BJ (cell line): Measurements from ENCODE around the gene CFAP43. TPM values are rescaled to one million over a fixed set of nuclear protein-coding genes. Genes with fewer than 3 reads are reported as not detected.

Experiments
- CTCF ChIA-PET: fragments of 350-600 bp; formaldehyde crosslinking; extraction: SDS; loops from one replicate; lab custom pipeline; 2021; ENCODE audit warnings: antibody characterized with exemption, inconsistent platforms; lab: Yijun Ruan, JAX
- POLR2A ChIA-PET: fragments of 300-600 bp; sonication (Branson Sonifier 250); formaldehyde crosslinking; extraction: SDS; loops from one replicate; lab custom pipeline; 2021; ENCODE audit warnings: antibody characterized with exemption; lab: Charles Lee
- DNase-seq: peaks from one replicate; pipeline ENCODE4 v3.0.0-alpha.2; 2011; ENCODE audit warnings: low read depth
- H3K27me3 ChIP-seq: 2 replicates; pipeline ENCODE4 v1.6.0; 2011; ENCODE audit warnings: low read length; ENCODE audit not compliant: control insufficient read depth, insufficient read depth
- H3K36me3 ChIP-seq: 2 replicates; pipeline ENCODE4 v1.5.1; 2011; ENCODE audit warnings: low read length; ENCODE audit not compliant: control insufficient read depth, insufficient read depth
- H3K4me3 ChIP-seq: 2 replicates; pipeline ENCODE4 v1.5.1; 2011; ENCODE audit warnings: low read depth, mild to moderate bottlenecking, control low read depth, low read length
- polyA plus RNA-seq: library from polyadenylated mRNA; depleted of rRNA; stranded (reverse); fragments of >200 nt; gene quantifications from 2 replicates; pipeline ENCODE4 v1.2.3, GENCODE V29; 2011
- TF ChIP-seq, protein P1 (sequence below): IDR thresholded peaks from 2 replicates; pipeline ENCODE4 v1.5.1; 2011; ENCODE audit warnings: low read depth, mild to moderate bottlenecking, control low read depth, inconsistent platforms, low read length, moderate library complexity; ENCODE audit not compliant: insufficient read depth

CFAP43 gene
- polyA plus RNA-seq, 1 experiment: 0.05 TPM

DNA sequence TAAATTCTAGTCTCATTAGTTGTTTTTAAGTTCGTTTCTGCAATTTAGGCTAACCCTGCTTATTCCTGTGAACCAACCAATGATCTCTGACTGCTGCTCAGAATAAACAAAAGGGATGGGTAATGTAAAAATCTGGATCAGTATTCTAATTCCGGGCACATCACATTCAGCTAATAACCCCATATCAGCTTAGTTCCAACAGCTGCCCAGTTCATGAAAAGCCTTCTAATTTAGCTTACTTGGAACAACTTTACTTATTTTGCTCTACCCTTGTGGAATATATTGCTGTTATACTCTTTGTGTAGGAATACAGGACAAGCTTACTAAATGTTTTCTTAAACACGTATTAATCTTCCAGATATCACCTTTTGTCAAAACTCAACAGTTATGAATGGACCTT lies 3.6 kb upstream of the CFAP43 start:
- POLR2A ChIA-PET: no interaction called here
- peaks cover 4% of the 10 kb centered on the region for H3K27me3 ChIP-seq
- CTCF ChIA-PET: interaction anchor here (1.1 kb wide), 1 partner anchor 10 kb away, joined by 3 read pairs; no protein-coding TSS in a partner anchor
- no peak overlapping the region for H3K4me3 ChIP-seq
- no peak for DNase-seq
- H3K36me3 ChIP-seq: no peaks in the 10 kb centered on the region
- TF ChIP-seq, protein P1, sequence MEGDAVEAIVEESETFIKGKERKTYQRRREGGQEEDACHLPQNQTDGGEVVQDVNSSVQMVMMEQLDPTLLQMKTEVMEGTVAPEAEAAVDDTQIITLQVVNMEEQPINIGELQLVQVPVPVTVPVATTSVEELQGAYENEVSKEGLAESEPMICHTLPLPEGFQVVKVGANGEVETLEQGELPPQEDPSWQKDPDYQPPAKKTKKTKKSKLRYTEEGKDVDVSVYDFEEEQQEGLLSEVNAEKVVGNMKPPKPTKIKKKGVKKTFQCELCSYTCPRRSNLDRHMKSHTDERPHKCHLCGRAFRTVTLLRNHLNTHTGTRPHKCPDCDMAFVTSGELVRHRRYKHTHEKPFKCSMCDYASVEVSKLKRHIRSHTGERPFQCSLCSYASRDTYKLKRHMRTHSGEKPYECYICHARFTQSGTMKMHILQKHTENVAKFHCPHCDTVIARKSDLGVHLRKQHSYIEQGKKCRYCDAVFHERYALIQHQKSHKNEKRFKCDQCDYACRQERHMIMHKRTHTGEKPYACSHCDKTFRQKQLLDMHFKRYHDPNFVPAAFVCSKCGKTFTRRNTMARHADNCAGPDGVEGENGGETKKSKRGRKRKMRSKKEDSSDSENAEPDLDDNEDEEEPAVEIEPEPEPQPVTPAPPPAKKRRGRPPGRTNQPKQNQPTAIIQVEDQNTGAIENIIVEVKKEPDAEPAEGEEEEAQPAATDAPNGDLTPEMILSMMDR: no peak

- Histone ChIP-seq H3K4me3 (no peak overlapping the region), H3K36me3 (no peaks in the 10 kb centered on the region), H3K27me3 (peaks cover 2% of the 10 kb centered on the region)
- ChIA-PET CTCF (interaction anchor here (1.1 kb wide), 1 partner anchor 11 kb away, joined by 3 read pairs; no protein-coding TSS in a partner anchor), POLR2A (no interaction called here)
- TF ChIP-seq, protein P1: no peak
- DNase-seq: no peak
Observed at GRCh38 chr10:104234934-104235333, 2.8 kb upstream of the CFAP43 start.

DNA sequence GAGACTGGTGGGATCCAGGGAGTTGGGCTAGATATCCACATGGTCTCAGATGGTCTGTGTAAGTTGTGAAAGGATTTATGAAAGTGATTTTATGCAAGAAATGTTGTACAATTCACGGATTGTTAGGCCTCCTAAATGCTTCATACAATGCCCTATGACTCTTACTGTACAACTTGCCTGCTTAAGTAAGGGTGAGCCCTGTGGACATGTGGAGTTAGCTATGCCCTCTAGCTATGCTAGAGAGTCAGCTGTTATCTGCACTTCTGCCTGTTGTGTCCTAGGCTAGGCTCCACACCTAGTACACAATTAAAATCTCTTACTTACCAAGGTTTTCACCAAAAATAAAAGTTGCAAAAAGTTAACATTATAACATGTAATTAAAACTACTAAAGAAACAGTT lies 1.7 kb upstream of the CFAP43 start:
- ChIA-PET CTCF (interaction anchor here (1.1 to 1.4 kb wide), 2 partner anchors 8 to 189 kb away, joined by 3 read pairs; no protein-coding TSS in a partner anchor), POLR2A (no interaction called here)
- no peak for DNase-seq
- H3K4me3 ChIP-seq: no peak overlapping the region
- TF ChIP-seq, protein P1: no peak
- H3K27me3 ChIP-seq: no peaks in the 10 kb centered on the region
- no peaks in the 10 kb centered on the region for H3K36me3 ChIP-seq

- TF ChIP-seq, protein P1: no peak
- peak overlapping the region; percentile 98 for H3K4me3 ChIP-seq
- DNase-seq: no peak
- H3K27me3 ChIP-seq: no peaks in the 10 kb centered on the region
- H3K36me3 ChIP-seq: no peaks in the 10 kb centered on the region
- POLR2A ChIA-PET: no interaction called here
- CTCF ChIA-PET: interaction anchor here (1.1 kb wide), 1 partner anchor 188 kb away, joined by 3 read pairs; no protein-coding TSS in a partner anchor
Observed at GRCh38 chr10:104232613-104233102, 494 bp upstream of the CFAP43 start.

DNA sequence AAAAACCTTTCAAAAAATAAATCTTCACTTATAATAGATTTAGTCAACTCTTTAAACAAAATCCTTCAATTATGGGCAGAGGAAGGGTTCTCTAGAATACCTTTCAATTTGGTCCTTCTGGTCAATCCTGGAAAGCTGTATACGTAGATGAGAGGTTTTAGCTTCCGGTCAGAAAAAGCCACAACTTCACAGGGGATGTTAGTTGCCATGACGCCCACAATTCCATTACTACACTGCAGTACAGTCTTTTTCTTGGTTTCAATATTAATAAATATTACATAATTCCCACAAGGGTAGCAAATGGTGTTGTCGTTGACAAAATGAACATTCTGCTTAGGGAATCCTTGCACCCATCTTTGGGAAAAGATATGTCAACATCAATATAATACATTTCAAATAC lies 1.7 kb downstream of the CFAP43 start:
- Histone ChIP-seq H3K36me3 (no peaks in the 10 kb centered on the region), H3K27me3 (no peaks in the 10 kb centered on the region), H3K4me3 (no peak overlapping the region)
- POLR2A ChIA-PET: no interaction called here
- DNase-seq: no peak
- TF ChIP-seq, protein P1: no peak
- CTCF ChIA-PET: no interaction called here
